Urothelium cell line (cell line): Measurements from ENCODE around the gene SPARC.
"Not testable (repeated sequence)": the region's sequence is repeated elsewhere in the genome, so short reads cannot be mapped to it uniquely, and the experiment has no call there.

Source experiments
- DNase-seq: peaks from one replicate; pipeline ENCODE4 v3.0.0; 2011; ENCODE audit warnings: low spot score, mixed read lengths
- FAIRE-seq: peaks from 2 replicates; lab custom pipeline; 2011; peaks lifted over from hg19 to GRCh38; lab: Jason Lieb, UNC

The SPARC gene

DNA sequence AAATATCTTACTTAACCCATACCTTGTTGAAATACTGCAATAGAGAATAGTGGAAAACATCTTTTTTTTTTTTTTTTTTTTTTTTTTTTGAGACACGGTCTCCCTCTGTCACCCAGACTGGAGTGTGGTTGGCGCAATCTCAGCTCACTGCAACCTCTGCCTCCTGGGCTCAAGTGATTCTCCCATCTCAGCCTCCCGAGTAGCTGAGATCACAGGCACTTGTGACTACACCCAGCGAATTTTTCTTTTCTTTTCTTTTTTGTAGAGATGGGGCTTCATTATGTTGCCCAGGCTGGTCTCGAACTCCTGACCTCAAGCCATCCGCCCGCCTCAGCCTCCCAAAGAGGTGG, 6.6 kb downstream of the SPARC start:
- not testable (repeated sequence) for DNase-seq, FAIRE-seq

DNA sequence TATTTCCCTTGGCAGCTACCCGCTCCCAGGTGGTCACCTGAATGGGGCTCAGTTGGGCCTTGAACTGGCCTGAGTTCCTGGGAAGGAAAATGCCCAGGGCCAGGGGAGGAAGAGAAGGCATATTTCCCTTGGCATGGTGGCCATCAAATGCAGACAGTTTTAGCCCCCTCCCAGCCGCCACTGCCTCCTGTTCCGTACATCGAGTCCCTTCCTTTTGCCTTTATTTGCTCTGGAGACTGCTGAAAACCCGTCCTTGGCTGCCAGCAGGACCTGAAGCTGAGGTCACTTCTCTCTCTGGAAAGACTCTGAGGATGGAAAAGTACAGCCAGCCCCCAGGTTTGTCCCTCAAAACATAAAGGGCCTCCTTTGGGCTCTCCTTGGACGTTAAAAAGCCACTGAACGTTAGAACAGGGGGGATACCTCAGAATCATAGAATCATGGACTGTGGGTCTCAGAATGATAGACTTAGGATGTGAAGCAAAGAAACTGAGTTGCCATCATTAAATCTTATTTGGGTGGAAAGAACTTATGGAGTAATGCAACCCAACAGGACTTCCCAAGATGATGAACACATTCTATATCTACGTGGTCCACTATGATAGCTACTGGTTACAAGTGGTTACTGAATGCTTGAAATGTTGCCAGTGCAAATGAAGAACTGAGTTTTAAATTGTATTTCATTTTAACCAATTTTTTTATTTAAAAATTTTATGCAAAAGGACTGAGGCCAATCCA, 7.1 kb downstream of the SPARC start:
- FAIRE-seq, result no peak
- no peak for DNase-seq

DNA sequence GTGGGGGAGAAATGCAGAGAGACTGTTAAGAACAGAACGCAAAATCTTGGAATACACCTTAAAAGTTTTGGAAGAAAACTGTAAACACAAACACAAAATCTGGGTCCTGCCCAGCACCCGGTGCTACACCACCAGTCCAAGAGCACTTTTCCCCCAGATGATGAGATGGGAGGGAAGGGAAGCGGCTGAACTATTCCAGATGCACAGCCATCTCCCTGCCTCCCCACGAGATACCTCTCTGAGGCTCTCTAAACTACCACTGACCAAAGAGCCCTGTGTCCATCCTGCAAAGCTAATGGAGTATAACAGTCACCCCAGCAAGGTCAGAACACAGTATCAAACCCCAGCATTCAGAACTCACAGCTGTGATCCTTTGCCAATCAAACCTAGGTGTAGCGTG, 8.0 kb downstream of the SPARC start:
- FAIRE-seq, result no peak
- no peak for DNase-seq

DNA sequence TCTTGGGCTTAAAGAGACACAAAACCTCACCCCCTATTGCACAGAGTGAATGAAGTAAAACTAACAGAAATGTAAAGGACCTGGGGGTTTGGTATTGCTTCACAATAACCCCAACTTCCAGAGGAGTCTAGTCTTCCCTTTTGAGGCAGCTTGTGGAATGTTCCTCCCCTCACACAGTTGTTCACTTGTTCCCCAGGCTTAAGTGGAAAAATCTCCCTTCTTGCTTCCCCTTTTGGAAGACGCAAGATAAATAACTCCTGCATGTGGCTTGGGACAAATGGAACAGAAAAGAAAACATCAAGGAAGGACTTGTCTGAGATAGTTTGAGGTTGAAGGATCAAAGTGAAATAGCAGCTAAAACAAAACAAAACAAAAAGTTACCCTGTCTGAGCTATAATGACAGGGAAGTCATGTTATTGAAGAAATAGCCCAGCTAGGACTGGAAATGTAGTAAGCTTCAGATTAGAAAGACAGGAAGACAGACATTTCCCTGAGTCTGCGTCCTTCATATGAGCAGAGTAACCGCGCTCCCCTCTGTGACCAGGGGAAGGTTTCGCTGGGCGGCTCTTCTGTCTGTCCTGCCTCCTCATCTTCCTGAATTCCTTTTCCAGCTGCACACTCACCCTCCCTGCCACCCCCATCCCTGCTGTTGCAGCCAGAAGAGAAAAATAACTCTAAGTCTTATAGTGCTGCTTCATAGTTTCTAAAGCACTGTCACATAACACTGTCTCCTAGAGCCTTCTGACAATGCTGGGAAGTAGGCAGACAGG, 8.8 kb downstream of the SPARC start:
- FAIRE-seq (no peak), DNase-seq (no peak)

DNA sequence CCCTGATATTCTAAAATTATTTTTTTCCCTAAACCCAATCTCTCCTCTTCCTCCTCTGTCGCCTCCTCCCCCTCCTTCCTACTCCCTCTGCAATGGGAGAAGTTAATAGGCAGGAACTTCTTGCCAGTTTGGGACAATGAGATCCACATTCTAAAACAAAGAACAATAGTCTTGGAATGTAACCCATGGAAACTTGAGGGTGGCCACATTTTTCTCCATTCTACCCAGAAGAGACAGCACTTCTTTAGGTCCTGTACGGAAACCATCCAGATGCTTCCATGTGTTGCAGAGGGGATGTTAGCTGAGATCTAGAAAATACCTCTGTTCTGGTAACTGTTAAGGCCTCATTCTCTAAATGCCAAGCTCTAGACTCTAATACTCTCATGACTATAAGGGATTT, 10.0 kb downstream of the SPARC start:
- FAIRE-seq (no peak), DNase-seq (no peak)

DNA sequence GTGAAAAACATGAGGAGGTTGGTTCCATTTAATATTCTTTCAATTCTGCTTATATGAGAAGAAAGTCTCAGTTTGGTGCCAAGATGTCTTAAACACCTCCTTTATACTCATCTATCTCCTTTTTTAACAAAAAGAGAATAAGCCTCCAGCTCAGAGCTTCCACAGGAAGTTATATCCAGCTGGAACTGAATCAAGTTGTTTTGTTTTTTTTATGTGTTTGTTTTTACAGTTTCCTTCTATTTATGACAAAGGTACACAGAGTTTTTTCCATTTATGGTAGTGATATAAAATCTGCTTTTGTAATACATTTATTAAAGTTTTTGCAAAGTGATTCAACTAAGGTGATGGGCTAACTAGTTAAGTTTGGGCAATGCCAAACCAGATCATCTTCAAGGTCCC, 10.4 kb downstream of the SPARC start:
- FAIRE-seq (no peak), DNase-seq (no peak)

DNA sequence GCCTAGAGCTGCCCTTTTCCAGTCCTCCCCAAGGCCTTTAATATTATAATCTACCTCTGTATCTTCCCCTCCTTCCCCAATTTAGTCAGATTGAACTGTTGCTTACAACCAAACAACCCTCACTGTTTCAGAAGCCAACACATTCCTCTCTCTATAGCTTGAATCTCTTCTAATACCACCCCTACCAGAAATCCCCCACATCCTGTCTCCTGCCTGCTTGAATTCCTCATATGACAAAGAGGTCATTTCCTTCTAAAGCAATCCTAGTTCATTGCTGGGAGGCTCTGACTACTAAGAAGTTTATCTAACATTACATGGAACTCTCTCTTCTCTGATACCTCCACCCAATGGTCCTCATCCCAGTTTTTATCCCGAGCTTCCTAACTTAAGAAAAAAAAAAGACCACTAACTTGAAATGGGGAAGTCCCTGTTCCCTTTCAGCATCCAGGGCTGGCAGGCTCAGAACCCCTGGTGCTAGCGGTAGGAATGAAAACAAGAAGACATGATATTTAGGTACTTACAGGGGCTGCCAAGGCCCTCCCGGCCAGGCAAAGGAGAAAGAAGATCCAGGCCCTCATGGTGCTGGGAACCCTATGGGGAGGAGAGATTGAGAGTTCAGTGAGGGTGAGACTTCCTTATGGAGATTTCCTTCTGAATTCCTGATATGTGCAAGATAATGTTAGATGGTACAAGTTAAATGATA, 11.0 kb downstream of the SPARC start:
- DNase-seq, result no peak
- no peak for FAIRE-seq

DNA sequence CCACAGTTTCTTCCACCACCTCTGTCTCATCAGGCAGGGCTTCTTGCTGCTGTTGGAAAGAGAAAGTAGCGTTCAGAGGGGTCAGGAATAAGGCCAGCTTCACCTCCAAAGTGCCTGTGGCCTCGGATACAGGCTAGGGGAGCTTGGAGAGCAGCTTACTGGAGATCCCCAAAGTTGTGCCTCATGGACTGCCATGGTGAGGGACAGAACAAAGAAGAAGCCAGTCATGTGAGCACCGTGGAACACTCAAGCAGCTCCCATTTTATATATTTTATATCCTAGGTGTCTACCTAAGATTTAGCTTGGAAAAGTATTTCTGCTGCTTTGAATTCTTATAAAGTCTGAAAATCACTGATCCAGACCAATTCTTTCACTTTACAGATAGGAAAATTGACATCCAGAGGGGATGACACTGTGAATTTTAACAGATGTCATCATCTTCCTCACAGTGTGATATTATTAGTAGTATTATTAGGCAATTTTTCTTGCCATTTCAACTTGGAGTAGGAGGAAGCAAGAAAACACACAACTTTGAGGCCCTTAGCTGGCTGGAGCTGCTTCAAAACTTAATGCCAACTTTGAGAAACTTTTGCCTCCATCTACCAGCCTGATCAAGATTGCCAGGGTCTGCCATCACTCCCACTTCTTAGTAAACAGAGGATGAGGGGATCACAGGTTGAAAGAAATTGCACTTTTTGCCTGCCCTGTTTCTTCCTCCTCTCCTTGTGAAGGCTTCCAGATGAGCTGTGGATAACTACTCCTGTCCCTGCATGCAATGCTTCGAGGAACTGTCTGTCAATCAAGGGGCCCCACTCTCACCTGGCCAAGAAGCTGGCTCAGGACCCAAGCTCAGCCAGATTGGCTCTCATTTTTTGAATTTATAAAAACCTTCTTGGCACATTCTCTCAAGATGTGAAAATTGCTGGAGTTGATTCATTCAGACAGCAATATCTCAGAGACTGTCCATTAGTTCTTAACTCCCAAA, 11.8 kb downstream of the SPARC start:
- FAIRE-seq (no peak), DNase-seq (no peak)

DNA sequence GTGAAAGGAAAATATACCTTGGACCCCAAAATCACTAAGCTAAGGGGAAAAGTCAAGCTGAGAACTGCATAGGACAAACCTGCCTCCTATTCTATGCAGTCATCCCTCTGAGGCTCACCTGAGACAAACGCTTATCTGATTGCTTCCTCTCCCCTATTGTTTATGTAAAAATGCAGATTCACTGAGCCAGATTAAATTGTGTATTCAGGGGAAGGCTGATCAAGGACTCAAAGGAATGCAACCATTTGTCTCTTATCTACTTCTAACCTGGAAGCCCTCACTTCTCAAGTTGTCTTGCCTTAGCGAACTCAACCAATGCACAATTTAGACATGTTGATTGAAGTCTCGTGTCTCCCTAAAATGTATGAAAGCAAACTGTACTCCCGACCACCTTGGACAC, 13.3 kb downstream of the SPARC start:
- DNase-seq, result no peak
- no peak for FAIRE-seq

DNA sequence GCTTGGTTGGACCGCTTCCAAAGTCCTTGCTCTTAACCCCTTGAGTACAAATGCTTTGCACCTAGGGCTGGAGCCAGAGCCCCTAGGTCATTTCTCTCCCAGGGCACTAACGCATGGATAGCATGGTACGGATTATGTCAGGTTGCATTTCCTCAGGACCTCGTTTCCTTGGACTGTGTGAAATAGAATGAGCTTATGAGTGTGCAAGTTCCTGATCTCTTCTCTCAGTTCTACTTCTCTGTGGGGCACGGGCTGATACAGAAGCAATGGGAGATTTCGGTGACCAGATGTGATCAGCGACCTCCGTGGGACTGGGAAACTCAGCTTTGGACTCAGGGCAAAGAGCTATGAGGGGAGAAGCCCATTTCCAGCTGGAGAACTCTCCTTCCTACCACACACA, 14.2 kb downstream of the SPARC start:
- FAIRE-seq, result no peak
- DNase-seq, result no peak

DNA sequence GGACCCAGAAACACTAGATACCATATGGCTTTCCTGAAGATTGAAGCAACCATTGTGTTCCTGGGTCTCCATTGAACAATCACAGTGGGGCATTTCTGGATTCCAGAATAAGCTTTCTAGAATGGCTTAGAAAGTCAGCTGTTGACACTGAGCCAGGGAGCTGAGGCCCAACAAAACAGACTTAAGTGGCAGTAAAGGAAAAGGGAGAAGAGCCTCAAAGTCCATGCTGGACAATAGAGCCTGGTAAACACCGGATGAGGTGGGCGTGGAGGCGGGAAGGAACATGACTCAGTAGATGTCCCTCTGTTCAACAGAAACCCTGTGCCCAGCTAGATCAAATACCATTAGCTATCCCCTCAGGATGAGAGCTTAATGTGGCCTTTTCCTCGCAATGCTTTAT, 14.8 kb downstream of the SPARC start:
- FAIRE-seq (no peak), DNase-seq (no peak)

DNA sequence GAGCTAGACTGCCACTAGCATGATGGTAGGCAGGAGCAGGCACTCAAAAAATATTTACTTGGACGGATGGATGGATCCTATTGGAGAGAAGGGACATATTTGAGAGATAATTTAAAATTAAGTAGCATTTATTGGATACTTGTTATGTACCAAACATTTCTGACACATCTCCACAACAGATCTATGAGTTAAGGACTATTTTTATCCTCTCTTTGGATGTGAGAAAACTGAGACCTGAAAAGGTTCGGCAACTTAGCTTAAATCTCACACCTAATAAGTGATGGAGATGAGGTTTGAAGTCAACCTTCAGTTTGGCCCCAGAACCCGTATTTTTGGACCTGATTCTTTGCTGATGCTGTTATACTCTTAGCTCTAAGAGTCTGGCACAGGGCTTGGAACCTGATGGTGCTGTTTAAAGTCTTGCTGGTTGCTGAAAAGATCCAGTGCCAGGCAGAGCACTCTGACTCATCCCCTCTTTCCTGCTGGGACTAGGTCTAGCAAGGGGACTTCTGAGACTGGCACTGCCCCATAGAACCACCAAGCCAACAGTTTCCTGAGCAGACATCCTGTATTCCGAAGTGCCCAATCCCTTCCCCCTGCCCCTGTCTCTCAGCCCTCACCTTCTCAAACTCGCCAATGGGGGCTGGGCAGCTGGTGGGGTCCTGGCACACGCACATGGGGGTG, 15.6 kb downstream of the SPARC start:
- no peak for FAIRE-seq

DNA sequence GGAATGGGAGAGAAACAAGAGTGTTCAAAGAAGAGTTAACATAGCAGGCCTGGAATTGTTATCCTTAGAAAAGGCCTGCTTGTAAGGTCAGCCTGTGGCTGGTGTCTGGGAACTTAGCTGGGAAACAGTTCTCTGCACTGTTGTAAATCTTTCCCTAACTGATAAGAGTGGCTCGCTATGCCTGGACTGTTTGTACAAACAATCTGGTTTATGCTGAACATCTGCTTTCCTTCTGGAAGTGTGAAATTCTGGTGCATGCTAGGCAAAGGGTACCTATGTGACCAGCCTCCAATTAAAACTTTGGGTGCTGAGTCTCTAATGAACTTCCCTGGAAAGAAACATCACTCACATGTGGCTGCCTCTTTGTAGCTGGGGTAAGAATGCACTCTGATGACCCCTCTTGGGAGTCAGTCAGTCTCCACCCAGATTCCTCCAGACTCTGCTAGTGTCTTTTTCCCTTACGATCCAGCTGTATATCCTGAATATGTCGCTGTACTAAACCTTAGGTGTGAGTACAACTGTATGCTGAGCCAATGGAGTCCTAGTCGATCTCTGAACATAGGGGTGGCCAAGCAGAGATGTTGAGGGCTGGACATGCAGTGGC, 16.5 kb downstream of the SPARC start:
- DNase-seq, result no peak
- FAIRE-seq, result no peak

More for the DNA sequence above, 15.6 kb downstream of the SPARC start:
- DNase-seq, result no peak

DNA sequence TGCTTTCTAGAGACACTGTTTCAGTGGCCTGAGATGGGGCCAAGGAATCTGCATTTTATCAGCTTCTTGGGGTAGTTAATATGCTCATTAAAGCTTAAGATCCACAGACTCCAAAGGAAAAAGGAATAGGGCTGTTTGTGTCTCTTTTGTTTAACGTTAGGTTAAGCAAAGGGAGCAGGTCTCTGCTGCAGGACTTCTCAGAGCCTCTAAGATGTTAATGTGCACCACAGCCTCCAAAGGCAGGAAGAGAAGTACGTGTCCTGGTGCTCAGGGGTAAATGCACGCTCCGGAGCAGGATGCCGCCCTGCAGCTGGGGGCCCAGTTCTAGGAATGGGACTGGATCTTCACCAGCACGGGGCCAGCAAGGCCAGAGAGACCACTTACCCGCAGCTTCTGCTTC, 19.6 kb downstream of the SPARC start:
- no peak for FAIRE-seq

DNA sequence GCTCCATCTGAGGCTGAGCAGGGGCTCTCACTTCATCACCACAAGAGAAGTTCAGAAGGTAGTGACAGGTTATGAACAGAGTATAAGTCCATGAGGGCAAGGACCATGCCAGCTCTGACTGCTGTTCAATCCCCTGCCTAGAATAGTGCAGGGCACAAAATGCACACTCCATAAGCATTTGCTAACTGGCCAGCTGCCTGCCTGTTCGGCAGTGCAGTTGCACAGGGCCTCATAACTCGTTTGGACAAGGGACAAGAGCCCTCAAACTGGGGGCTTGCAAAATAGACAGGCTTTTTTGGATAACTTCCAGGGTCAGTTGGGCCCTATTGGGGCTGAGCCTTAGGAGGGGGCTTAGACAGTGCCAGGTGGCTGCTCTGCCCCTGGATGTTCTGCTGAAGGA, 21.1 kb downstream of the SPARC start:
- DNase-seq, result no peak
- no peak for FAIRE-seq

More for the DNA sequence above, 19.6 kb downstream of the SPARC start:
- DNase-seq, result no peak

DNA sequence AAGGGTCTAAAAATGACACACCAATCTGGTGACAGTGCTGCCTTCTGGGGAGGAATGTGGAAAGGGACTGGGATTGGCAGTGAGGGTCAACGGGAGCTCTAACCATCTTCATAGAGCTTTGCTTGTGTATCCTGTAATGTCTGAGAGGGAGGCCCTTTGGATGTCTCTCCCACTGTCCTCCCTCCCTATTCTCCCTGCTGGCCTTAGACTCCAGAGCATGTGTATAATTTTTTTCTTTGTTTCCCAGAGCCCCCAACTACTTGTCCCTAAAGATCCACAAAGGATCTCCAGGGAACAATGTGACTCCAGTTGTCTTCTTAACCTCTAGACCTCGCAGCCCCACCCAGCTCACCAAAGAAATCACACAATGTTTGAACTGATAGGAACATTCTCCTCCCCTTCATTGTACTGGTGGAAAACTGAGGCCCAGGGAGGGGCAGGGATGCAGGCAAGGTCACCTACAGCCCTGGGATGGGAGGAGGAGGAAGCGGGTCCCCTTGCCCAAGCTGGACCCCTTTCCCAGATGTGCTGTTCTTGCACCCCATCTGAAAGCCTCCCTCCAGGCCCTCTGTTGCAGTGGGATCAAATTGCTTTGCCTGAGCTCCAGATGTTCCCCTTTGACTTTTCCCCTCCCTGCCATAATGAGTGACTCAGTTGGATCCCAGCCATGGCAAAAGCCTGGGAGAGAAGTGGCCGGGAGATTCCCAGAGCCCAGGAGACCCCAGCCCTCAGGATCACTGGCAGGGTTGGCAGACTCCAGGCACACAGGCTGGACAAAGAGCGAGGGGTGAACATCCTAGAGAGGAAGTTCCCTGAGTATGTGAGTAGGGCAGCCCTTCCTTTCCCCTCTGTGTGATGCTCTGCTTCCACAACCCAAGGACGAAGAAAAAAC, 21.8 kb downstream of the SPARC start:
- FAIRE-seq (no peak), DNase-seq (no peak)

DNA sequence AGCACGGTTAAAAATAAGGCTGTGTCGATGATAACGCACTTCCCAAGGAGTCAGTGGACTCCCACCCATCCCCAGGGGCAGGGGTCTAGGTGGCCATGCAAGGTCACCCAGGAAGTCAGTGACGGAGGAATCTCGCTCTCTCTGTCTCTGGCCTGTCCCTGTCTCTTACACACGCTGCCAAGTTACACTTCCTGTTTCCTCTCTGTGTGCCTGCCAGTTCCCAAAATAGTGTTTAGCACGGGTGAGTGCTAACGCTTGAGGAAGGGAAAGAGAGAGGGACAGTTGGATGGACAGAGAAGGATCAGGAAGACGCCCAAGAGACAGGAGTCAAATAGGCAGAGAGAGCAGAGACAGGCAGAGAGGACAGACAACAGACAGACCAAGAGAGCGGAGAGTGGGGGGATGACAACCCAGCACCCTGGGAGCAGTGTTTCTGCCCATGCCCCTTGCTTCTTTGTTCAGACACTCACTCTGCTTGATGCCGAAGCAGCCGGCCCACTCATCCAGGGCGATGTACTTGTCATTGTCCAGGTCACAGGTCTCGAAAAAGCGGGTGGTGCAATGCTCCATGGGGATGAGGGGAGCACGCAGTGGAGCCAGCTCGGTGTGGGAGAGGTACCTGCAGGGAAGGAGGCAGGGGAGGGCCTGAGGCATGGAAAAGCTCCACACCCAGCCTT, 23.0 kb downstream of the SPARC start:
- FAIRE-seq (no peak), DNase-seq (no peak)

DNA sequence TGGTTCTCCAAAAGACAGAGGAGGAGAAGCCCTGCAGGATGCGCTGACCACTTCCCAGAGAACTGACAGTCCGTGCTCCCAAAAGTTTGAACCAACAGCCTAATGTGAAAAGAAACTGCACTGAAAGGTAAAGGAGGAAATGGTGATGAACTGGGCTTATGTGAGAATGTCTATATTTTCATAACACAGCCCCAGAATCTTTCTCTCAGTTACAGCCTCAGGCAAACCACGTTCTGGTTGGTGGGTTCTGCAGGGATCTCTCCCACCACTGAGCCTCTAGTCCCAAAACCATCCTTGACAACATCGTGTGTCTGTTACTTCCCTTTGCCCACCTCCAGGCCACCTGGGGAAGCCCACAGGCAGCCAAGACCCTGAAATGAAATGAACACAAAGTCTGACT, 23.9 kb downstream of the SPARC start:
- FAIRE-seq (no peak), DNase-seq (no peak)
